ENCODE results near the gene GPT2. TPM values are rescaled to one million over a fixed set of nuclear protein-coding genes. Genes with fewer than 3 reads are reported as not detected.

The GPT2 gene
- total RNA-seq, 2 donors from 2014 or later: 5.1 to 6.8 TPM

DNA sequence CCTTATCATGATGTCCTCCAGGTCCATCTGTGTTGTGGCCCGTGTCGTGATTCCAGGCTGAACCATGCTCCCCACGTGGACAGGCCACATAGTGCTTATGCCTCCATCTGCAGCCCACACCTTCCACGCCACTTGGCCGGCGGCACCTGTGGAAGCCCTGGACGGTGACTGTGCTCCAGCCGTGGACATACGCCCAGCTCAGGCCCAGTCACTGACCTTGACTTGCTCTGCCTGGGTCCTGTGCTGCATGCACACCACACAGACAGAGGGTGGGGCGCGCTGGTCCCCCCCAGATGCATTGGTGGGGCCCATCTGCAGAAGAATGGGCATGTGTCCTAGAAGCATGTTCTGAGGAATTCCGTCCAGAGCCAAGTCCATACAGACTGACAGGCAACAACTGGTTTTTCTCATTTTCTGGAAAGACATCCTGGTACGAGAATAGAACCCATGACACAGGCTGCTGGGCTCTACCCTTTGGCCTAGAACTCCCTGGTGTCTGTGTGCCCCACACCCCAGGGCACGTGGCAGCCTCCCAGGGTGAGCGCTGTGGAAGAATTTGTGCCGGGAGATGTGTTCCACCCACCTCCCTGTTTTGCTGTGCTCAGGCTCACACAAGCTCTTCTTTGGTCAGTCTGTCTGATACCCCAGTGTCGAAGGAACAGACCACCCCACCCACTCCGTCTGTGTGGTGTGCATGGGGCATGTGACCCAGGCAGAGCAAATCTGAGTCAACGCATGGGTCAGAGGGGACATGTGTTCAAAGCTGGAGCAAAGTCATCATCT is 39.5 kb downstream of the GPT2 start:
- H3K9me3 ChIP-seq: no peaks in the 10 kb centered on the region
- H3K27ac ChIP-seq: no peak overlapping the region
- DNase-seq (ENCODE audit: low spot score) (no peak), ATAC-seq (ENCODE audit: insufficient number of reproducible peaks, low FRiP score, low read depth) (no peak)
- peaks cover 15% of the 10 kb centered on the region for H3K36me3 ChIP-seq
- H3K4me1 ChIP-seq (ENCODE audit: control insufficient read depth in 1 of 2, low read depth in 2 of 2): peaks cover 0 to 6% of the 10 kb centered on the region in 2 donors
- H3K4me3 ChIP-seq: no peak overlapping the region
- H3K27me3 ChIP-seq (replicated peaks; ENCODE audit: insufficient read depth): no peaks in the 10 kb centered on the region
- TF ChIP-seq, protein P1, sequence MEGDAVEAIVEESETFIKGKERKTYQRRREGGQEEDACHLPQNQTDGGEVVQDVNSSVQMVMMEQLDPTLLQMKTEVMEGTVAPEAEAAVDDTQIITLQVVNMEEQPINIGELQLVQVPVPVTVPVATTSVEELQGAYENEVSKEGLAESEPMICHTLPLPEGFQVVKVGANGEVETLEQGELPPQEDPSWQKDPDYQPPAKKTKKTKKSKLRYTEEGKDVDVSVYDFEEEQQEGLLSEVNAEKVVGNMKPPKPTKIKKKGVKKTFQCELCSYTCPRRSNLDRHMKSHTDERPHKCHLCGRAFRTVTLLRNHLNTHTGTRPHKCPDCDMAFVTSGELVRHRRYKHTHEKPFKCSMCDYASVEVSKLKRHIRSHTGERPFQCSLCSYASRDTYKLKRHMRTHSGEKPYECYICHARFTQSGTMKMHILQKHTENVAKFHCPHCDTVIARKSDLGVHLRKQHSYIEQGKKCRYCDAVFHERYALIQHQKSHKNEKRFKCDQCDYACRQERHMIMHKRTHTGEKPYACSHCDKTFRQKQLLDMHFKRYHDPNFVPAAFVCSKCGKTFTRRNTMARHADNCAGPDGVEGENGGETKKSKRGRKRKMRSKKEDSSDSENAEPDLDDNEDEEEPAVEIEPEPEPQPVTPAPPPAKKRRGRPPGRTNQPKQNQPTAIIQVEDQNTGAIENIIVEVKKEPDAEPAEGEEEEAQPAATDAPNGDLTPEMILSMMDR (IDR thresholded peaks at IDR 0.05): no peak

DNA sequence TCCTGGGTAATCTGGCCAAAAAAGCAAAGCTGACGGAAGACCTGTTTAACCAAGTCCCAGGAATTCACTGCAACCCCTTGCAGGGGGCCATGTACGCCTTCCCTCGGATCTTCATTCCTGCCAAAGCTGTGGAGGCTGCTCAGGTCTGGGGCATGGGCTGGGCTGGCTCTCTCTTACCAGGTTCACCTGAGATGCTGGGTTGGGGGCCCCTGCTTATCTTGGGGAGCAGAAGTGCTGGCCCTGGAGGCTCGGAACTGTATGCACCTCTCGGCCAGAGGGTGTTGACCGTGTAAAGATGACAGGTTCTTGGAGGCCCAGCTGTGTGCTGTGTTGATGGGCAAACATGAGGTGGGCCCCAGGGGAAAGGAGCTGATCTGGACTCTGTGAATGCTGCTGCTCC is 40.2 kb downstream of the GPT2 start:
- DNase-seq (ENCODE audit: low spot score) (no peak), ATAC-seq (ENCODE audit: insufficient number of reproducible peaks, low FRiP score, low read depth) (no peak)
- Histone ChIP-seq H3K4me3 (no peak overlapping the region), H3K27ac (no peak overlapping the region), H3K4me1 (ENCODE audit: control insufficient read depth in 1 of 2, low read depth in 2 of 2) (peaks cover 0 to 6% of the 10 kb centered on the region in 2 donors), H3K36me3 (peaks cover 15% of the 10 kb centered on the region), H3K27me3 (replicated peaks; ENCODE audit: insufficient read depth) (no peaks in the 10 kb centered on the region), H3K9me3 (no peaks in the 10 kb centered on the region)
- TF ChIP-seq, protein P1 (IDR thresholded peaks at IDR 0.05): no peak

DNA sequence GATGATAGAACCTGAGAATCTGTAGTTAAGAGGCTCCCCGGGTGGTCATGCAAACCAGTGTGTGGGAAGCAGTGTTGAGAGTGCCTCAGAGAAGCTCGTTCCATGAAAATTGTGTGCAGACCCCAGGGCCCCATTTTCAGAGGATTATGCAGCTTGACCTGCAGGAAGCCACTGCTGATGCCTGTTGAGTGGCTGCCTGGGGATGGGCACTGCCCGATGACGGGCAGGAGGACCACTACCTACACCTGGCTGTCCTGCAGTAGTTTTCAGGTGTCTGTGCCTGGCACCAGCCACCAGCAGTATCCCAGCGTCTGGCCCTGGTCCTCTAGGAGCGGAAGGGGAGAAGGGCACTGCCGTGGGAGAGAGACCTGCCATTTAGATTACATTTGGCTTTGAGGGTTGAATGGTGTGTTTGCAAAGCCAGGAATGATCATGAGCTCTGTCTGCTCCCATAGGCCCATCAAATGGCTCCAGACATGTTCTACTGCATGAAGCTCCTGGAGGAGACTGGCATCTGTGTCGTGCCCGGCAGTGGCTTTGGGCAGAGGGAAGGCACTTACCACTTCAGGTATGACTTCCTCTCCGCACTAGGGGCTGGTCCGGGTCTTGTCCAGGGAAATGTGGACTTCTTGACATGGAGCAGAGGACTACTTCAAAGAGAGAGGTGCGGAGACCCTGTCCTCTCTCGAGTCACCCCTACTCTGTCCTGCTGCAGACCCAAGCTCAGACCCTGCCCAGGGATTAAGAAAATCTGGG is 42.5 kb downstream of the GPT2 start:
- DNase-seq (ENCODE audit: low spot score): no peak
- ATAC-seq (ENCODE audit: insufficient number of reproducible peaks, low FRiP score, low read depth): no peak
- Histone ChIP-seq H3K4me1 (ENCODE audit: control insufficient read depth in 1 of 2, low read depth in 2 of 2) (peaks cover 0 to 6% of the 10 kb centered on the region in 2 donors), H3K27ac (no peak overlapping the region), H3K4me3 (no peak overlapping the region), H3K27me3 (replicated peaks; ENCODE audit: insufficient read depth) (no peaks in the 10 kb centered on the region), H3K36me3 (peaks cover 15% of the 10 kb centered on the region), H3K9me3 (no peaks in the 10 kb centered on the region)
- TF ChIP-seq, protein P1 (IDR thresholded peaks at IDR 0.05): no peak

DNA sequence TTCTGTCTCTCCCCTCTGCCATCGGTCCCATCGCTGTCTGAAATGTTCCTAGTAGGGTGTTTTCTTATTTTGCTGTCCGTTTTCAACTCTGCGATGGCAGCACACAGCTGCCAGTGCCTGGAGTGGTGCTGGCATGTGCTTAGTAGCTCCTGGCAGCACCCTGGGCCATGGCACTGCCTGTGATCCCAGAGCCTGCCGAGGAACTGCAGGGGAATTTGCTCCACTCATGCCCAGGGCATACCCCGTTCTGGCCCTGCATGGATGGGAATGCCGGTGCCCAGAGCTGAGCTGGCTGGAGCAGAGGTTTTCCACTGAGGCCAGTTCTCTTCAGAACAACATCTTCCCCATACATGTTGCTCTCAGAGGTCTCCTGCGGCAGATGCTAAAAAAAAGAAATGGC is 43.1 kb downstream of the GPT2 start:
- DNase-seq (ENCODE audit: low spot score): no peak
- peak overlapping the region in 1 of 2 donors; percentile 17 for H3K27ac ChIP-seq
- peaks cover 0 to 6% of the 10 kb centered on the region in 2 donors for H3K4me1 ChIP-seq (ENCODE audit: control insufficient read depth in 1 of 2, low read depth in 2 of 2)
- no peaks in the 10 kb centered on the region for H3K9me3 ChIP-seq
- no peak for ATAC-seq (ENCODE audit: insufficient number of reproducible peaks, low FRiP score, low read depth)
- TF ChIP-seq, protein P1 (IDR thresholded peaks at IDR 0.05): no peak
- no peak overlapping the region for H3K4me3 ChIP-seq
- no peaks in the 10 kb centered on the region for H3K27me3 ChIP-seq (replicated peaks; ENCODE audit: insufficient read depth)
- H3K36me3 ChIP-seq: peaks cover 12% of the 10 kb centered on the region

DNA sequence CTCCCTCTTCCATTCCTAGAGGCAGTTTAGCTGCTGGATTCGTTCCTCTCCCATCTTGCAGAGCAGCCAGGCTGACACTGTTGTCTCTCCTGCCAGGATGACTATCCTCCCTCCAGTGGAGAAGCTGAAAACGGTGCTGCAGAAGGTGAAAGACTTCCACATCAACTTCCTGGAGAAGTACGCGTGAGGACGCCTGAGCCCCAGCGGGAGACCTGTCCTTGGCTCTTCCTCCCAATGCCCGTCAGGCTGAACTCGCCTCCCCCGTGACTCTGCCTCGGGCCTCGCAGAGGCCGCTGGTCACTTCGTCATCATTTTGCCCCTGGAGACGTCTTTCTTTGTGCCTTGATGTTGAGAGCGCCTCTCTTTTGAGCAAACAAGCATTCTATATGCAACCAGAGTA is 44.6 kb downstream of the GPT2 start:
- TF ChIP-seq, protein P1 (IDR thresholded peaks at IDR 0.05): no peak
- no peak for ATAC-seq (ENCODE audit: insufficient number of reproducible peaks, low FRiP score, low read depth)
- Histone ChIP-seq H3K36me3 (peaks cover 3% of the 10 kb centered on the region), H3K27ac (no peak overlapping the region), H3K9me3 (no peaks in the 10 kb centered on the region), H3K4me1 (ENCODE audit: control insufficient read depth in 1 of 2, low read depth in 2 of 2) (peaks cover 0 to 6% of the 10 kb centered on the region in 2 donors), H3K27me3 (replicated peaks; ENCODE audit: insufficient read depth) (no peaks in the 10 kb centered on the region), H3K4me3 (no peak overlapping the region)
- DNase-seq (ENCODE audit: low spot score): no peak
